Right lobe of liver (tissue), 6 donors: ENCODE measurements around the gene RPS19. TPM values are rescaled to one million over a fixed set of nuclear protein-coding genes. Genes with fewer than 3 reads are reported as not detected.

ENCODE experiments used
- ATAC-seq, 4 donors: fragments of 200-7000 bp; cut with Tn5 transposase; one replicate each; pipeline ENCODE4 v1.9.1; 2020; ENCODE audit warnings: mild to moderate bottlenecking in 4 of 4, moderate library complexity in 4 of 4
- DNase-seq, 3 donors: peaks; one replicate each; pipeline ENCODE4 v3.0.0-alpha.2; 2020
- H3K27ac ChIP-seq, 3 donors: fragments of 200-600 bp; one replicate each; pipeline ENCODE4 v1.8.0; 2022
- H3K27me3 ChIP-seq, 2 donors: fragments of 200-600 bp; one replicate each; pipeline ENCODE4 v1.8.0; 2022
- H3K36me3 ChIP-seq, 4 donors: fragments of 200-600 bp; sonication (generic) in 1 of 4; one replicate each; pipeline versions ENCODE4 v1.5.1 to v1.8.0; 2017 to 2022; ENCODE audit warnings: control low read depth in 1 of 4
- H3K4me1 ChIP-seq, 4 donors: fragments of 200-600 bp; sonication (generic) in 1 of 4; one replicate each; pipeline versions ENCODE4 v1.5.1 to v1.8.0; 2017 to 2022; ENCODE audit warnings: control low read depth in 1 of 4
- H3K4me3 ChIP-seq, 3 donors: fragments of 200-600 bp; one replicate each; pipeline ENCODE4 v1.8.0; 2022
- H3K9me3 ChIP-seq, 4 donors: fragments of 200-600 bp; sonication (generic) in 1 of 4; one replicate each; pipeline versions ENCODE4 v1.5.1 to v1.8.0; 2017 to 2022; ENCODE audit warnings: control low read depth in 1 of 4
- CTCF ChIP-seq, 4 donors: fragments of 200-600 bp in 3 of 4; fragments of 450-650 bp in 1 of 4; IDR thresholded peaks; one replicate each; pipeline versions ENCODE4 v1.5.1 to v1.8.0; 2016 to 2022; ENCODE audit warnings: antibody characterized with exemption in 4 of 4, mild to moderate bottlenecking in 2 of 4
- POLR2A ChIP-seq: fragments of 450-650 bp; IDR thresholded peaks from one replicate; pipeline ENCODE4 v1.6.1; 2017; ENCODE audit warnings: antibody characterized with exemption, mild to moderate bottlenecking
- WGBS: methylation state at CpG from one replicate; pipeline ENCODE4 v1.1.6; 2018; ENCODE audit warnings: low coverage, low lambda C conversion rate; ENCODE audit not compliant: insufficient coverage; ENCODE audit errors: missing lambda C conversion rate; 5-methylcytosine and 5-hydroxymethylcytosine counted together
- intact Hi-C, 2 donors: fragments of 100-400 bp; cut with DNase I; formaldehyde crosslinking; loops; one replicate each; pipeline versions ENCODE4 v1.11.2 to v1.14.1; 2022
- total RNA-seq, 6 experiments: library from RNA; depleted of rRNA in 2 of 6; stranded (reverse); fragments of >200 nt in 2 of 6; fragmentation: NEBNext Ultra II Directional in 3 of 6; extraction: Animal tissue kit (Norgen Biotek cat#: 25700) in 3 of 6; gene quantifications; one replicate each; pipeline versions ENCODE4 v1.1.0 to v1.2.4, GENCODE V29; 2016 to 2023
- donor health status: DM: no; HTN: yes; CAD: no.
- donor health status: DM: no; HTN: no; CAD: no.
- donor health status: DM: no; HTN: no; CAD: no.
- donor health status: DM: no; HTN: yes; CAD: no.
- donor health status: DM: no; HTN: yes; CAD: no.

The RPS19 gene
- total RNA-seq, 6 experiments from 2014 or later, result 347 to 556 (median 499) TPM

- Histone ChIP-seq H3K27ac (peak overlapping the region; percentile 74 to 88 (median 81)), H3K4me1 (peaks cover 0 to 17% (median 3%) of the 10 kb centered on the region in 4 donors), H3K36me3 (peaks cover 11 to 44% (median 24%) of the 10 kb centered on the region in 4 donors), H3K27me3 (no peaks in the 10 kb centered on the region), H3K9me3 (no peaks in the 10 kb centered on the region), H3K4me3 (peak overlapping the region; percentile 93 to 97 (median 94))
- TF ChIP-seq CTCF (IDR thresholded peaks at IDR 0.05) (no peak), POLR2A (no peak)
- intact Hi-C loops, result no loop called here
- 0% methylated on average over 11 of the region's 45 CpGs for WGBS
- no peak for DNase-seq
- no peak for ATAC-seq
Observed at GRCh38 chr19:41860419-41861115, 512 bp downstream of the RPS19 start.

GRCh38 chr19:41861116-41861768 lies 1.2 kb downstream of the RPS19 start:
- no peak for ATAC-seq
- peaks cover 11 to 49% (median 28%) of the 10 kb centered on the region in 4 donors for H3K36me3 ChIP-seq

GRCh38 chr19:41861846-41862245 lies 1.8 kb downstream of the RPS19 start:
- intact Hi-C loops, result no loop called here
- DNase-seq (no peak), ATAC-seq (no peak)
- TF ChIP-seq POLR2A (no peak), CTCF (IDR thresholded peaks at IDR 0.05) (no peak)
- no peak overlapping the region for H3K4me3 ChIP-seq
- no peaks in the 10 kb centered on the region for H3K27me3 ChIP-seq
- H3K36me3 ChIP-seq, result peaks cover 11 to 54% (median 28%) of the 10 kb centered on the region in 4 donors
- no peaks in the 10 kb centered on the region for H3K9me3 ChIP-seq
- peaks cover 0 to 17% (median 3%) of the 10 kb centered on the region in 4 donors for H3K4me1 ChIP-seq
- no peak overlapping the region for H3K27ac ChIP-seq
- 80% methylated on average over 8 of the region's 9 CpGs for WGBS

More at GRCh38 chr19:41861116-41861768, 1.2 kb downstream of the RPS19 start:
- Histone ChIP-seq H3K27ac (peak overlapping the region in 2 of 3 donors; percentile 74 to 88), H3K4me1 (peaks cover 0 to 17% (median 3%) of the 10 kb centered on the region in 4 donors), H3K9me3 (no peaks in the 10 kb centered on the region), H3K4me3 (peak overlapping the region; percentile 93 to 97 (median 94)), H3K27me3 (no peaks in the 10 kb centered on the region)
- intact Hi-C loops, result no loop called here
- 50% methylated on average over 2 of the region's 9 CpGs for WGBS
- DNase-seq, result no peak
- TF ChIP-seq POLR2A (no peak), CTCF (IDR thresholded peaks at IDR 0.05) (no peak)

GRCh38 chr19:41862445-41862986 lies 2.5 kb downstream of the RPS19 start:
- TF ChIP-seq POLR2A, result no peak
- TF ChIP-seq CTCF (IDR thresholded peaks at IDR 0.05), result no peak
- peaks cover 0 to 17% (median 3%) of the 10 kb centered on the region in 4 donors for H3K4me1 ChIP-seq
- no peak overlapping the region for H3K4me3 ChIP-seq
- 87% methylated on average over 2 of the region's 2 CpGs for WGBS
- no peaks in the 10 kb centered on the region for H3K27me3 ChIP-seq
- no peak for DNase-seq
- peaks cover 11 to 57% (median 28%) of the 10 kb centered on the region in 4 donors for H3K36me3 ChIP-seq
- no peak for ATAC-seq
- no peak overlapping the region for H3K27ac ChIP-seq
- H3K9me3 ChIP-seq, result no peaks in the 10 kb centered on the region
- intact Hi-C loops, result no loop called here
